Measurements from ENCODE around the gene PPP1R36.
"Not testable (repeated sequence)": the region's sequence is repeated elsewhere in the genome, so short reads cannot be mapped to it uniquely, and the experiment has no call there.

Gene PPP1R36

GRCh38 chr14:64625386-64626232 lies 75.8 kb downstream of the PPP1R36 start:
- Histone ChIP-seq H3K27me3 (ENCODE audit: insufficient read depth, low read length) (no peaks in the 10 kb centered on the region), H3K36me3 (ENCODE audit: insufficient read depth, low read depth, low read length) (no peaks in the 10 kb centered on the region), H3K9ac (ENCODE audit: low read depth, low read length) (no peak overlapping the region), H3K4me1 (ENCODE audit: insufficient read depth, low read length) (no peaks in the 10 kb centered on the region; the same call in 1 of the 2 replicates), H3K27ac (ENCODE audit: low read length) (no peak overlapping the region), H3K9me3 (ENCODE audit: insufficient read depth, low read depth, low read length) (no peaks in the 10 kb centered on the region), H3K4me3 (ENCODE audit: low read length) (no peak overlapping the region)

GRCh38 chr14:64628940-64629408 lies 79.2 kb downstream of the PPP1R36 start:
- Histone ChIP-seq H3K36me3 (ENCODE audit: insufficient read depth, low read depth, low read length) (no peaks in the 10 kb centered on the region), H3K27ac (ENCODE audit: low read length) (no peak overlapping the region), H3K9me3 (ENCODE audit: insufficient read depth, low read depth, low read length) (no peaks in the 10 kb centered on the region), H3K4me1 (ENCODE audit: insufficient read depth, low read length) (no peaks in the 10 kb centered on the region; the same call in 1 of the 2 replicates), H3K4me3 (ENCODE audit: low read length) (no peak overlapping the region), H3K9ac (ENCODE audit: low read depth, low read length) (no peak overlapping the region), H3K27me3 (ENCODE audit: insufficient read depth, low read length) (no peaks in the 10 kb centered on the region)

DNA sequence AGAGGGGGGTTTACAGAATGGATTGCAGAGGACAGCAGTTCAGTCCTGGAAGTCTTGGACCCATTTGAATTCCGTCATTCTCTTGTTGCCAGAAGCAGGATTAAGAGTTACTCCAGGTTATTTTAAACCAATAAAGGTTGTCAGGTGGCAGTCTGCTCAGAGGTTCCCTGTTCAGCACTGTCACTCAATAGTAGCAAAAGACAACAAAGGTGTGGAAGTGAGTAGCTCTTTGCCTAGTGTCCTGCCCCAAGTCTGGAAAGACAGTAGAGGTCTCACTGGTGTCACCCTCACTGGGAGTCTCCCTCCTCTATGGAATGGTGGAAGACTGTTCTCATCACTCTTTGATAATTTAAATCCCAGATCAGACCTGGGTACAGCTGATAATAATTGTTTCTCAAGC lies 81.0 kb downstream of the PPP1R36 start:
- Histone ChIP-seq H3K9ac (ENCODE audit: low read depth, low read length) (no peak overlapping the region), H3K36me3 (ENCODE audit: insufficient read depth, low read depth, low read length) (no peaks in the 10 kb centered on the region), H3K9me3 (ENCODE audit: insufficient read depth, low read depth, low read length) (no peaks in the 10 kb centered on the region), H3K27ac (ENCODE audit: low read length) (no peak overlapping the region), H3K4me1 (ENCODE audit: insufficient read depth, low read length) (no peaks in the 10 kb centered on the region; the same call in 1 of the 2 replicates), H3K4me3 (ENCODE audit: low read length) (no peak overlapping the region), H3K27me3 (ENCODE audit: insufficient read depth, low read length) (no peaks in the 10 kb centered on the region)

- H3K27ac ChIP-seq (ENCODE audit: low read length); H3K27me3 ChIP-seq (ENCODE audit: insufficient read depth, low read length); H3K36me3 ChIP-seq (ENCODE audit: insufficient read depth, low read depth, low read length); H3K4me1 ChIP-seq (ENCODE audit: insufficient read depth, low read length); H3K9me3 ChIP-seq (ENCODE audit: insufficient read depth, low read depth, low read length); H3K4me3 ChIP-seq (ENCODE audit: low read length); H3K9ac ChIP-seq (ENCODE audit: low read depth, low read length): not testable (repeated sequence)
Observed at GRCh38 chr14:64631222-64631621, 81.5 kb downstream of the PPP1R36 start.

GRCh38 chr14:64632056-64632455 lies 82.3 kb downstream of the PPP1R36 start:
- Histone ChIP-seq H3K9me3 (ENCODE audit: insufficient read depth, low read depth, low read length) (no peaks in the 10 kb centered on the region), H3K4me3 (ENCODE audit: low read length) (no peak overlapping the region), H3K4me1 (ENCODE audit: insufficient read depth, low read length) (no peaks in the 10 kb centered on the region; the same call in 1 of the 2 replicates), H3K27ac (ENCODE audit: low read length) (no peak overlapping the region), H3K36me3 (ENCODE audit: insufficient read depth, low read depth, low read length) (no peaks in the 10 kb centered on the region), H3K27me3 (ENCODE audit: insufficient read depth, low read length) (no peaks in the 10 kb centered on the region), H3K9ac (ENCODE audit: low read depth, low read length) (no peak overlapping the region)

- Histone ChIP-seq H3K36me3 (ENCODE audit: insufficient read depth, low read depth, low read length) (no peaks in the 10 kb centered on the region), H3K27me3 (ENCODE audit: insufficient read depth, low read length) (no peaks in the 10 kb centered on the region)
Observed at GRCh38 chr14:64634558-64634957, 84.8 kb downstream of the PPP1R36 start.

GRCh38 chr14:64636208-64636979 lies 86.6 kb downstream of the PPP1R36 start:
- no peaks in the 10 kb centered on the region for H3K9me3 ChIP-seq (ENCODE audit: insufficient read depth, low read depth, low read length)
- no peaks in the 10 kb centered on the region for H3K27me3 ChIP-seq (ENCODE audit: insufficient read depth, low read length)
- no peak overlapping the region for H3K27ac ChIP-seq (ENCODE audit: low read length)
- no peak overlapping the region for H3K9ac ChIP-seq (ENCODE audit: low read depth, low read length)
- peaks cover 2% of the 10 kb centered on the region; the same call in 1 of the 2 replicates for H3K4me1 ChIP-seq (ENCODE audit: insufficient read depth, low read length)
- no peaks in the 10 kb centered on the region for H3K36me3 ChIP-seq (ENCODE audit: insufficient read depth, low read depth, low read length)
- no peak overlapping the region for H3K4me3 ChIP-seq (ENCODE audit: low read length)

More at GRCh38 chr14:64634558-64634957, 84.8 kb downstream of the PPP1R36 start:
- H3K4me3 ChIP-seq (ENCODE audit: low read length): no peak overlapping the region
- H3K9ac ChIP-seq (ENCODE audit: low read depth, low read length): no peak overlapping the region
- no peak overlapping the region for H3K27ac ChIP-seq (ENCODE audit: low read length)
- H3K4me1 ChIP-seq (ENCODE audit: insufficient read depth, low read length): peaks cover 2% of the 10 kb centered on the region; the same call in 1 of the 2 replicates
- no peaks in the 10 kb centered on the region for H3K9me3 ChIP-seq (ENCODE audit: insufficient read depth, low read depth, low read length)

DNA sequence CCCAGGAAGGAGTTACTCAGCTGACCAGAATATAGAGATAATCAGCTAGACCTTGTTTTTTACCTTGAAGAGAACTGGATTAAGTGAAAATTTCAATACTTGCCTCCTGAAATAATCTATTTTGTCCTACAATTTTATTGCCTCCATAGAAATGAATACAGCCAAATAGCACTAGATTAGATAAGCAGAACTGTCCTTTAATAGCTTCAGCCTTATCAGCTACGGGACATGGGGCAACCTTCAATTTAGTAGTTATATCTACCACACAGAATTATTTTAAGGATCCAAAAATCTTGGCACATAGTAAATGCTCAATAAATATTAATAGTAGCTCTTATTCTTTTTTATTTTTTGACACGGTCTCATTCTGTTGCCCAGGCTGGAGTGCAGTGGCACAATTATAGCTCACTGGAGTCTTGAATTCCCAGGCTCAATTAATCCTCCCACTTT lies 87.2 kb downstream of the PPP1R36 start:
- Histone ChIP-seq H3K4me1 (ENCODE audit: insufficient read depth, low read length) (peaks cover 2% of the 10 kb centered on the region; the same call in 1 of the 2 replicates), H3K9ac (ENCODE audit: low read depth, low read length) (no peak overlapping the region), H3K9me3 (ENCODE audit: insufficient read depth, low read depth, low read length) (no peaks in the 10 kb centered on the region), H3K4me3 (ENCODE audit: low read length) (no peak overlapping the region), H3K27me3 (ENCODE audit: insufficient read depth, low read length) (no peaks in the 10 kb centered on the region), H3K36me3 (ENCODE audit: insufficient read depth, low read depth, low read length) (no peaks in the 10 kb centered on the region), H3K27ac (ENCODE audit: low read length) (no peak overlapping the region)

DNA sequence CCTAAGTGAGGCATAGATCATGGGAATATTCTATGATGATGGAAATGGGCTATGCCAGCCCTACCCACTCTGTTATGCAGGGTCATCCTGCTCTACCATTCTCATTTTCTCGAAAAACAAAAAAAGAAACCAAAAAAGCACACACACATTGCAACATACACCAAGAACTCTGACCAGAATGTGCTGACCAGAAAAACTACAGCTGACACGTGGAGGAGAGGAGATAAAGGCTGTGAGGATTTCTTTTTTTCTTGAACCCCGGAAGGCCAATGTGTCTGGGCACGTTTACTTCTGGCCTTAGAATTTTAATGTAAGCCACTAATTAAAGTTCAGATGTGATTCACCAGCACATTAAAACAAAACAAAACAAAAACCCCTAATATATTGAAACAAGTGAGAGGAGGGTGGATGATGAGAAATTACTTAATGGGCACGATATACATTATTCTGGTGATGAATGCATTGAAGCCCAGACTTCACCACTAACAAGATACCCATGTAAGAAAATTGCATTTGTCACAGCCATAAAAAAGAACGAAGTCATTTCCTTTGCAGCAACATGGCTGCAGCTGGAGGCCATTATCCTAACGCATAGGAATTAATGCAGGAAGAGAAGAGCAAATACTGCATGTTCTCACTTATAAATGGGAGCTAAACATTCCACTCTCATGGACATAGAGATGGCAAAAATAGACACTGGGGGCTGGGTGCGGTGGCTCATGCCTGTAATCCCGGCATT lies 88.1 kb downstream of the PPP1R36 start:
- no peak overlapping the region for H3K9ac ChIP-seq (ENCODE audit: low read depth, low read length)
- H3K4me3 ChIP-seq (ENCODE audit: low read length): no peak overlapping the region
- H3K36me3 ChIP-seq (ENCODE audit: insufficient read depth, low read depth, low read length): no peaks in the 10 kb centered on the region
- no peaks in the 10 kb centered on the region for H3K9me3 ChIP-seq (ENCODE audit: insufficient read depth, low read depth, low read length)
- no peaks in the 10 kb centered on the region for H3K27me3 ChIP-seq (ENCODE audit: insufficient read depth, low read length)
- H3K27ac ChIP-seq (ENCODE audit: low read length): no peak overlapping the region
- peaks cover 2% of the 10 kb centered on the region; the same call in 1 of the 2 replicates for H3K4me1 ChIP-seq (ENCODE audit: insufficient read depth, low read length)

DNA sequence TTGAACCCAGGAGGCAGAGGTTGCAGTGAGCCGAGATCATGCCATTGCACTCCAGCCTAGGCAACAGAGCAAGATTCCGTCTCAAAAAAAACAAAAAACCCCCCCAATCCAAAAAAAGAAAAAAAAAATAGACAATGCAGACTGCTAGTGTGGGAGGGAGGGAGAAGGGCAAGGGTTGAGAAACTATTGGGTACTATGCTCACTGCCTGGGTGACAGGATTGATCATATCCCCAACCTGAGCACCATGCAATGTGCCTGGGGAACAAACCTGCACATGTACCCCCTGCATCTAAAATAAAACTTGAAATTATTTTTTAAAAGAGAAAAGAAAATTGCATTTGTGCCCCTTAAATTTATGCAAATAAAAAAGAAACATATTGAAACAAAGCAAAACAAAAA lies 88.9 kb downstream of the PPP1R36 start:
- no peaks in the 10 kb centered on the region for H3K36me3 ChIP-seq (ENCODE audit: insufficient read depth, low read depth, low read length)
- H3K27me3 ChIP-seq (ENCODE audit: insufficient read depth, low read length): no peaks in the 10 kb centered on the region
- H3K4me1 ChIP-seq (ENCODE audit: insufficient read depth, low read length): peaks cover 2% of the 10 kb centered on the region; the same call in 1 of the 2 replicates
- no peak overlapping the region for H3K9ac ChIP-seq (ENCODE audit: low read depth, low read length)
- H3K27ac ChIP-seq (ENCODE audit: low read length): no peak overlapping the region
- peaks cover 3% of the 10 kb centered on the region; the same call in 1 of the 2 replicates for H3K9me3 ChIP-seq (ENCODE audit: insufficient read depth, low read depth, low read length)
- no peak overlapping the region for H3K4me3 ChIP-seq (ENCODE audit: low read length)

All from iPS-20b (cell line).